Endothelial cell (in vitro differentiated cells): ENCODE measurements around the gene UBA7. TPM values are rescaled to one million over a fixed set of nuclear protein-coding genes. Genes with fewer than 3 reads are reported as not detected.

ENCODE experiments used
- DNase-seq: peaks from one replicate; pipeline ENCODE4 v3.0.0; 2021; ENCODE audit warnings: low spot score
- H3K27ac Mint-ChIP-seq: one replicate; pipeline ENCODE4 v1.8.0; 2021; ENCODE audit warnings: mixed read lengths, inconsistent platforms; ENCODE audit not compliant: unreplicated experiment
- H3K27me3 Mint-ChIP-seq: one replicate; pipeline ENCODE4 v1.8.0; 2021; ENCODE audit warnings: mild to moderate bottlenecking, moderate library complexity, mixed read lengths, inconsistent platforms; ENCODE audit not compliant: unreplicated experiment
- H3K36me3 Mint-ChIP-seq: one replicate; pipeline ENCODE4 v1.8.0; 2021; ENCODE audit warnings: mild to moderate bottlenecking, low read depth, mixed read lengths, inconsistent platforms; ENCODE audit not compliant: unreplicated experiment
- H3K4me1 Mint-ChIP-seq: one replicate; pipeline ENCODE4 v1.8.0; 2021; ENCODE audit warnings: mild to moderate bottlenecking, mixed read lengths, inconsistent platforms; ENCODE audit not compliant: unreplicated experiment
- H3K4me3 Mint-ChIP-seq: one replicate; pipeline ENCODE4 v1.8.0; 2021; ENCODE audit warnings: mild to moderate bottlenecking, mixed read lengths, inconsistent platforms; ENCODE audit not compliant: unreplicated experiment
- H3K9me3 Mint-ChIP-seq: one replicate; pipeline ENCODE4 v1.8.0; 2021; ENCODE audit warnings: mixed read lengths, inconsistent platforms; ENCODE audit not compliant: unreplicated experiment
- total RNA-seq: library from RNA; stranded (reverse); fragmentation: NEBNext Ultra II Directional; extraction: Animal tissue kit (Norgen Biotek cat#: 25700); gene quantifications from one replicate; pipeline ENCODE4 v1.2.1, GENCODE V29; 2021; ENCODE audit not compliant: unreplicated experiment
- TF ChIP-seq, protein P1 (sequence below): fragments of 200-600 bp; sonication (generic); IDR thresholded peaks from one replicate; pipeline ENCODE4 v1.5.0; 2021; ENCODE audit warnings: antibody characterized with exemption; ENCODE audit not compliant: unreplicated experiment

Gene UBA7
- total RNA-seq, 1 donor from 2014 or later = 6.0 TPM

DNA sequence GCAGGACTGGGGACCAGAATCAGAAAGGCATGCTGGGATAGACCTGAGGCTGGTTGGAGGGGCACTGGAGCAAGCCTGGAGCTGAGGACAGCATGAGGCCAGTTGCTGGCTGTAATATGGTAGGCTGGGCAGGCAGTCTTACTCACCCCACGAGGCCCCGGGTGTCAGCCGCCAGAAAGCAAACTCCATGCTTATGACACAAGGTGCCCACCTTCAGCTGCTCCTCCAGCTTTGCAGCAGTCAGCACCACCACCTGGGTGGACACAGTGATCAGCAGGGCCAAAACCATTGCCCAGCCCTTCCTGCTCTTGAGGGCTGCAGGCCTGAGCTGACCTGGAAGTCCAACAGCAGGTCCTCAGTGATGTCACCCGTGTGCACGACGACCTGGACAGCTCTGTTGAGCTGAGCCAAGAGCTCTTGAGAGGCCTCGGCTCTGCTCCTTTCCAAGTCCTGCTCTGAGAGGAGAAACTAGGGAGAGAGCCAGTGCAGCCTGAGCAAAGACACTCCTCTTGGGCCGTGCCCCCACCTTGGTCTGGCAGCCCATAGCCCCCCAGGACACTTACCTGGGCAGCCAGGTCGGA, 747 bp downstream of the UBA7 start:
- no peak overlapping the region for H3K27ac Mint-ChIP-seq
- H3K4me3 Mint-ChIP-seq = no peak overlapping the region
- H3K27me3 Mint-ChIP-seq = peaks cover 3% of the 10 kb centered on the region
- peaks cover 16% of the 10 kb centered on the region for H3K4me1 Mint-ChIP-seq
- DNase-seq = no peak
- H3K9me3 Mint-ChIP-seq = no peaks in the 10 kb centered on the region
- TF ChIP-seq, protein P1, sequence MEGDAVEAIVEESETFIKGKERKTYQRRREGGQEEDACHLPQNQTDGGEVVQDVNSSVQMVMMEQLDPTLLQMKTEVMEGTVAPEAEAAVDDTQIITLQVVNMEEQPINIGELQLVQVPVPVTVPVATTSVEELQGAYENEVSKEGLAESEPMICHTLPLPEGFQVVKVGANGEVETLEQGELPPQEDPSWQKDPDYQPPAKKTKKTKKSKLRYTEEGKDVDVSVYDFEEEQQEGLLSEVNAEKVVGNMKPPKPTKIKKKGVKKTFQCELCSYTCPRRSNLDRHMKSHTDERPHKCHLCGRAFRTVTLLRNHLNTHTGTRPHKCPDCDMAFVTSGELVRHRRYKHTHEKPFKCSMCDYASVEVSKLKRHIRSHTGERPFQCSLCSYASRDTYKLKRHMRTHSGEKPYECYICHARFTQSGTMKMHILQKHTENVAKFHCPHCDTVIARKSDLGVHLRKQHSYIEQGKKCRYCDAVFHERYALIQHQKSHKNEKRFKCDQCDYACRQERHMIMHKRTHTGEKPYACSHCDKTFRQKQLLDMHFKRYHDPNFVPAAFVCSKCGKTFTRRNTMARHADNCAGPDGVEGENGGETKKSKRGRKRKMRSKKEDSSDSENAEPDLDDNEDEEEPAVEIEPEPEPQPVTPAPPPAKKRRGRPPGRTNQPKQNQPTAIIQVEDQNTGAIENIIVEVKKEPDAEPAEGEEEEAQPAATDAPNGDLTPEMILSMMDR = no peak
- H3K36me3 Mint-ChIP-seq = peaks cover 10% of the 10 kb centered on the region

GRCh38 chr3:49807431-49808114, 6.2 kb downstream of the UBA7 start:
- peaks cover 43% of the 10 kb centered on the region for H3K4me1 Mint-ChIP-seq
- H3K36me3 Mint-ChIP-seq = peaks cover 17% of the 10 kb centered on the region
- H3K9me3 Mint-ChIP-seq = no peaks in the 10 kb centered on the region
- peak overlapping the region; percentile 40 for H3K4me3 Mint-ChIP-seq
- TF ChIP-seq, protein P1 = no peak
- peak; percentile 50 for DNase-seq
- peak overlapping the region; percentile 98 for H3K27ac Mint-ChIP-seq
- peaks cover 9% of the 10 kb centered on the region for H3K27me3 Mint-ChIP-seq

DNA sequence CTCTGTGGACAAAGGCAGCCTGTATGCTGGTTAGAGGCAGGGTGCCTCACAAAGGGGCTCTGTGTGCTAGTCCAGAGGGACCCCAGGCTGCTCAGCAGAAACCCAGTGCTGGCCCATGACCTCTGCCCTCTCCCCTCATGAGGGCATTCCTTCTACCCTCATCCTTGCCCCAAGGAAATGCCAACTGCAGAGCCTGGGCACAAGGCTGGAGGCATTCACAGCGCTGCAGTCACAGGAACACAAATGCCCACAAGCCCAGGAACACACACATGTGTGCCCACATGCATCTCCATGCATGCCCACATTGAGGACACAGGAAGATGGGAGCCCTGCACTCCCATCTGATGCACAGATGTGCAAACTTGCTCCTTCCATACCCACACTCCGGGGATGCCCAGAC, 6.9 kb downstream of the UBA7 start:
- no peak for DNase-seq
- H3K4me3 Mint-ChIP-seq = no peak overlapping the region

GRCh38 chr3:49805897-49806701, 7.7 kb downstream of the UBA7 start:
- Mint-ChIP-seq H3K4me1 (peaks cover 57% of the 10 kb centered on the region), H3K27ac (peak overlapping the region; percentile 98), H3K4me3 (peak overlapping the region; percentile 87), H3K27me3 (peaks cover 12% of the 10 kb centered on the region), H3K9me3 (no peaks in the 10 kb centered on the region), H3K36me3 (peaks cover 13% of the 10 kb centered on the region)
- DNase-seq = peak; percentile 80
- TF ChIP-seq, protein P1 = no peak

More for the DNA sequence above, 6.9 kb downstream of the UBA7 start:
- Mint-ChIP-seq H3K27me3 (peaks cover 12% of the 10 kb centered on the region), H3K36me3 (peaks cover 17% of the 10 kb centered on the region), H3K27ac (peak overlapping the region; percentile 98), H3K4me1 (peaks cover 50% of the 10 kb centered on the region), H3K9me3 (no peaks in the 10 kb centered on the region)
- TF ChIP-seq, protein P1 = no peak
